ENCODE results near the gene HSPA12B.

Gene HSPA12B

DNA sequence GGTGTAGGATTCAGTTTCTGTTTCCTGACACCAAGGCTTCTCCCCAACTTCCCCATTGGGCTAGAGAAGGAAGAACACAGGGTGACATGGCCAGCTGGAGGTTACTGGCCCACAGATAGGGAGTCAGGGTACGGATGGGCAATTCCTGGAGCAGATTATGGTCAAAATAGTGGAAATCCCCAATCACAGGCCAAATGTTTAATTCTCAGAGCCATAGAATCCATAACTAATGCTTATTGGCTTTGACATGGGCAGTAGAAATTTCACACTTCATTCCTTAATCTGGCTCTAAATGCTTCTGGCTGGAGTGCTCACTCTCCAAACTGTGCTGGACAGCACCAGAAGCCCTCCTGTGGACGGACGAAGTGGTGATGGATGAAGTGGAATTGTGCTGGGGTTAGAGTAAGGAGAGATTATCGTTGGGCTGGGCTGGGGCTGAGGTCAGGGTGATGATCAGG, 21.0 kb upstream of the HSPA12B start:
- no peak for ATAC-seq
- no peak for TF ChIP-seq ESRRG (CRISPR knock-in tag; IDR thresholded peaks at IDR 0.05)
- TF ChIP-seq ZFP30 (CRISPR knock-in tag; IDR thresholded peaks at IDR 0.05) = no peak
- TF ChIP-seq ZNF565 (CRISPR knock-in tag; conservative IDR thresholded peaks at IDR 0.05; ENCODE audit: low read depth) = no peak
- no peak for TF ChIP-seq CSDC2 (CRISPR knock-in tag; IDR thresholded peaks at IDR 0.05)
- TF ChIP-seq, protein P1, sequence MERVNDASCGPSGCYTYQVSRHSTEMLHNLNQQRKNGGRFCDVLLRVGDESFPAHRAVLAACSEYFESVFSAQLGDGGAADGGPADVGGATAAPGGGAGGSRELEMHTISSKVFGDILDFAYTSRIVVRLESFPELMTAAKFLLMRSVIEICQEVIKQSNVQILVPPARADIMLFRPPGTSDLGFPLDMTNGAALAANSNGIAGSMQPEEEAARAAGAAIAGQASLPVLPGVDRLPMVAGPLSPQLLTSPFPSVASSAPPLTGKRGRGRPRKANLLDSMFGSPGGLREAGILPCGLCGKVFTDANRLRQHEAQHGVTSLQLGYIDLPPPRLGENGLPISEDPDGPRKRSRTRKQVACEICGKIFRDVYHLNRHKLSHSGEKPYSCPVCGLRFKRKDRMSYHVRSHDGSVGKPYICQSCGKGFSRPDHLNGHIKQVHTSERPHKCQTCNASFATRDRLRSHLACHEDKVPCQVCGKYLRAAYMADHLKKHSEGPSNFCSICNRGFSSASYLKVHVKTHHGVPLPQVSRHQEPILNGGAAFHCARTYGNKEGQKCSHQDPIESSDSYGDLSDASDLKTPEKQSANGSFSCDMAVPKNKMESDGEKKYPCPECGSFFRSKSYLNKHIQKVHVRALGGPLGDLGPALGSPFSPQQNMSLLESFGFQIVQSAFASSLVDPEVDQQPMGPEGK (CRISPR knock-in tag; IDR thresholded peaks at IDR 0.05; ENCODE audit: borderline replicate concordance) = no peak
- no peak for TF ChIP-seq ZNF70 (CRISPR knock-in tag; IDR thresholded peaks at IDR 0.05)
- no peak for TF ChIP-seq ARNTL (CRISPR knock-in tag; IDR thresholded peaks at IDR 0.05; ENCODE audit: borderline replicate concordance, low read depth)
- TF ChIP-seq GLIS3 (CRISPR knock-in tag; IDR thresholded peaks at IDR 0.05) = no peak
- TF ChIP-seq, protein P2, sequence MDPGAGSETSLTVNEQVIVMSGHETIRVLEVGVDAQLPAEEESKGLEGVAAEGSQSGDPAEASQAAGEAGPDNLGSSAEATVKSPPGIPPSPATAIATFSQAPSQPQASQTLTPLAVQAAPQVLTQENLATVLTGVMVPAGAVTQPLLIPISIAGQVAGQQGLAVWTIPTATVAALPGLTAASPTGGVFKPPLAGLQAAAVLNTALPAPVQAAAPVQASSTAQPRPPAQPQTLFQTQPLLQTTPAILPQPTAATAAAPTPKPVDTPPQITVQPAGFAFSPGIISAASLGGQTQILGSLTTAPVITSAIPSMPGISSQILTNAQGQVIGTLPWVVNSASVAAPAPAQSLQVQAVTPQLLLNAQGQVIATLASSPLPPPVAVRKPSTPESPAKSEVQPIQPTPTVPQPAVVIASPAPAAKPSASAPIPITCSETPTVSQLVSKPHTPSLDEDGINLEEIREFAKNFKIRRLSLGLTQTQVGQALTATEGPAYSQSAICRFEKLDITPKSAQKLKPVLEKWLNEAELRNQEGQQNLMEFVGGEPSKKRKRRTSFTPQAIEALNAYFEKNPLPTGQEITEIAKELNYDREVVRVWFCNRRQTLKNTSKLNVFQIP (CRISPR knock-in tag; IDR thresholded peaks at IDR 0.05; ENCODE audit: borderline replicate concordance, low read depth) = no peak
- TF ChIP-seq ZFP3 (CRISPR knock-in tag; IDR thresholded peaks at IDR 0.05) = no peak
- TF ChIP-seq, protein P3, sequence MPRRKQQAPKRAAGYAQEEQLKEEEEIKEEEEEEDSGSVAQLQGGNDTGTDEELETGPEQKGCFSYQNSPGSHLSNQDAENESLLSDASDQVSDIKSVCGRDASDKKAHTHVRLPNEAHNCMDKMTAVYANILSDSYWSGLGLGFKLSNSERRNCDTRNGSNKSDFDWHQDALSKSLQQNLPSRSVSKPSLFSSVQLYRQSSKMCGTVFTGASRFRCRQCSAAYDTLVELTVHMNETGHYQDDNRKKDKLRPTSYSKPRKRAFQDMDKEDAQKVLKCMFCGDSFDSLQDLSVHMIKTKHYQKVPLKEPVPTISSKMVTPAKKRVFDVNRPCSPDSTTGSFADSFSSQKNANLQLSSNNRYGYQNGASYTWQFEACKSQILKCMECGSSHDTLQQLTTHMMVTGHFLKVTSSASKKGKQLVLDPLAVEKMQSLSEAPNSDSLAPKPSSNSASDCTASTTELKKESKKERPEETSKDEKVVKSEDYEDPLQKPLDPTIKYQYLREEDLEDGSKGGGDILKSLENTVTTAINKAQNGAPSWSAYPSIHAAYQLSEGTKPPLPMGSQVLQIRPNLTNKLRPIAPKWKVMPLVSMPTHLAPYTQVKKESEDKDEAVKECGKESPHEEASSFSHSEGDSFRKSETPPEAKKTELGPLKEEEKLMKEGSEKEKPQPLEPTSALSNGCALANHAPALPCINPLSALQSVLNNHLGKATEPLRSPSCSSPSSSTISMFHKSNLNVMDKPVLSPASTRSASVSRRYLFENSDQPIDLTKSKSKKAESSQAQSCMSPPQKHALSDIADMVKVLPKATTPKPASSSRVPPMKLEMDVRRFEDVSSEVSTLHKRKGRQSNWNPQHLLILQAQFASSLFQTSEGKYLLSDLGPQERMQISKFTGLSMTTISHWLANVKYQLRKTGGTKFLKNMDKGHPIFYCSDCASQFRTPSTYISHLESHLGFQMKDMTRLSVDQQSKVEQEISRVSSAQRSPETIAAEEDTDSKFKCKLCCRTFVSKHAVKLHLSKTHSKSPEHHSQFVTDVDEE (CRISPR knock-in tag; IDR thresholded peaks at IDR 0.05) = no peak
- no peak for TF ChIP-seq ISL1 (CRISPR knock-in tag; IDR thresholded peaks at IDR 0.05)
- no peak for TF ChIP-seq PPARA (CRISPR knock-in tag; IDR thresholded peaks at IDR 0.05; ENCODE audit: borderline replicate concordance)
- TF ChIP-seq RARB (CRISPR knock-in tag; IDR thresholded peaks at IDR 0.05) = no peak
- TF ChIP-seq BACH2 (CRISPR knock-in tag; IDR thresholded peaks at IDR 0.05; ENCODE audit: borderline replicate concordance) = no peak
- TF ChIP-seq ZC3H10 (CRISPR knock-in tag; IDR thresholded peaks at IDR 0.05) = no peak
- no peak for TF ChIP-seq TCF4 (CRISPR knock-in tag; IDR thresholded peaks at IDR 0.05; ENCODE audit: borderline replicate concordance)
- no peak for TF ChIP-seq OSR1 (CRISPR knock-in tag; IDR thresholded peaks at IDR 0.05)

DNA sequence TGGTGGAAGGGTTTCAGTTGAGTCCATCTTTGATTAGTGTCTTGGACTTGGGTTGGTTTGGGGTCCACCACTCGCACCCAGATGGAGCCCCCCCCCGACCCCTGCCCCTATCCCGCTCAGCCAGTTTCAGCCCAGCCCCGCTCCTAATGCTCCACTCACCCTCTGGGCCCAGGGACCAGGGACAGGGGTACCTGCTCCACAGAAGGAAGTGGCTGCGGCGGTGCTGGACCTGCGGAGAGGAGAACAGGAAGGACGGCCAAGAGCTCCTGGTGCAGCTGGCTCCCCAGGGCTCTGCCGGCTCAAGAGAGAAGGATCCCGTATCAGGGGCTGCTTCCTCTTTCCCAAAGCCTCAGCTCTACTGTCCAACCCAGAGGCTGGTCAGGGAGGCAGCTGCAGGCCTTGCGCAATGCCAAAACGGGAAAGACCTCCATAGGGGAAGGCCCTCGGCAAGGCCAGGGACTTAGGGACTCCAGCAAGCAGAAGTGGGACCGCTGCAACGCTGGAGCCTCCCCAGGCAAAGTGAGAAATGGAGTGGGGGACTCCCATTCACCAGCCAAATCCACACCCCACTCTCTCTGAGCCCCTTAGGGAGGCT, 20.1 kb upstream of the HSPA12B start, which contains the start of gene SIGLEC1:
Gene SIGLEC1 (minus strand): TSS at position 322 of the 595 bp plus-strand sequence. CDS start 5,472 bp downstream, outside the sequence.
- TF ChIP-seq ZFP3 (CRISPR knock-in tag; IDR thresholded peaks at IDR 0.05) (no peak), ESRRG (CRISPR knock-in tag; IDR thresholded peaks at IDR 0.05) (no peak), PPARA (CRISPR knock-in tag; IDR thresholded peaks at IDR 0.05; ENCODE audit: borderline replicate concordance) (no peak), ISL1 (CRISPR knock-in tag; IDR thresholded peaks at IDR 0.05) (no peak)
- ATAC-seq = no peak

DNA sequence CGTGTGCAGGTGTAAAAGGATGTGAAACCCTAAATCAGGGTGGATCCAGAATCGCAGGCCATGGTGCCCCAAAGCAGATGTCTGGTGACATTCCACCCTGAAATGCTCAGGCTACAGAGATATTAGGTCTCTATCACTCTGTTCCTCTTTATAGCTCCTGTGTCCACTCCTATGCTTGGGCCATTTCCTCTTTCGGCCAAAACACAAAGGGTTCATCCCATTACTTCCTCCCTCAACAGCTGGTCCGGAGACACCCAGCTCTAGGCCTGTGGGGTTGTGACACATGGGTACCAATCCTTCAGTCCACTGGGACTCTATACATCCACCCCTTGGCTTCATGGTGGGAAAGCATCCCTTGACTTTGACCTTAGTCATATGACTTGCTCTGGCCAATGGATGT, 18.4 kb upstream of the HSPA12B start:
- TF ChIP-seq PPARA (CRISPR knock-in tag; IDR thresholded peaks at IDR 0.05; ENCODE audit: borderline replicate concordance) (no peak), TOX (CRISPR knock-in tag; IDR thresholded peaks at IDR 0.05; ENCODE audit: borderline replicate concordance) (no peak), OSR1 (CRISPR knock-in tag; IDR thresholded peaks at IDR 0.05) (no peak), CSDC2 (CRISPR knock-in tag; IDR thresholded peaks at IDR 0.05) (no peak), ZNF70 (CRISPR knock-in tag; IDR thresholded peaks at IDR 0.05) (no peak), TCF4 (CRISPR knock-in tag; IDR thresholded peaks at IDR 0.05; ENCODE audit: borderline replicate concordance) (no peak), SNAI2 (CRISPR knock-in tag; IDR thresholded peaks at IDR 0.05) (no peak), ISL1 (CRISPR knock-in tag; IDR thresholded peaks at IDR 0.05) (no peak), RARB (CRISPR knock-in tag; IDR thresholded peaks at IDR 0.05) (no peak), ZNF565 (CRISPR knock-in tag; conservative IDR thresholded peaks at IDR 0.05; ENCODE audit: low read depth) (no peak), ZC3H10 (CRISPR knock-in tag; IDR thresholded peaks at IDR 0.05) (no peak), ZNF8 (CRISPR knock-in tag; IDR thresholded peaks at IDR 0.05) (no peak), ZFP30 (CRISPR knock-in tag; IDR thresholded peaks at IDR 0.05) (no peak)
- TF ChIP-seq, protein P1 (CRISPR knock-in tag; IDR thresholded peaks at IDR 0.05; ENCODE audit: borderline replicate concordance) = no peak
- TF ChIP-seq, protein P3 (CRISPR knock-in tag; IDR thresholded peaks at IDR 0.05) = no peak
- TF ChIP-seq, protein P4, sequence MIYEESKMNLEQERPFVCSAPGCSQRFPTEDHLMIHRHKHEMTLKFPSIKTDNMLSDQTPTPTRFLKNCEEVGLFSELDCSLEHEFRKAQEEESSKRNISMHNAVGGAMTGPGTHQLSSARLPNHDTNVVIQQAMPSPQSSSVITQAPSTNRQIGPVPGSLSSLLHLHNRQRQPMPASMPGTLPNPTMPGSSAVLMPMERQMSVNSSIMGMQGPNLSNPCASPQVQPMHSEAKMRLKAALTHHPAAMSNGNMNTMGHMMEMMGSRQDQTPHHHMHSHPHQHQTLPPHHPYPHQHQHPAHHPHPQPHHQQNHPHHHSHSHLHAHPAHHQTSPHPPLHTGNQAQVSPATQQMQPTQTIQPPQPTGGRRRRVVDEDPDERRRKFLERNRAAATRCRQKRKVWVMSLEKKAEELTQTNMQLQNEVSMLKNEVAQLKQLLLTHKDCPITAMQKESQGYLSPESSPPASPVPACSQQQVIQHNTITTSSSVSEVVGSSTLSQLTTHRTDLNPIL (CRISPR knock-in tag; IDR thresholded peaks at IDR 0.05; ENCODE audit: low read depth) = no peak
- no peak for ATAC-seq

Data from SK-N-SH treated with all-trans-retinoic acid at 6 μM for 48 hours (cell line).